Measurements from ENCODE around the gene EMC9.

GRCh38 chr14:24159777-24160498 is 18.5 kb upstream of the EMC9 start:
- TF ChIP-seq CTCF (IDR thresholded peaks at IDR 0.05) (no peak), POLR2A (IDR thresholded peaks at IDR 0.05) (no peak)
